Aorta (tissue), 5 donors: ENCODE measurements around the gene CRAMP1. TPM values are rescaled to one million over a fixed set of nuclear protein-coding genes. Genes with fewer than 3 reads are reported as not detected.

Experiments used
- ATAC-seq: fragments of 200-7000 bp; cut with Tn5 transposase; one replicate; pipeline ENCODE4 v1.9.1; 2022; ENCODE audit warnings: moderate library complexity; ENCODE audit not compliant: low FRiP score
- DNase-seq, 2 donors: peaks; one replicate each; pipeline ENCODE4 v3.0.0-alpha.2; 2020
- H3K27ac ChIP-seq, 2 donors: one replicate each; pipeline ENCODE4 v1.5.1; 2013; ENCODE audit warnings: low read length in 2 of 2, mild to moderate bottlenecking in 2 of 2, moderate library complexity in 2 of 2, control low read depth in 1 of 2, inconsistent platforms in 1 of 2, low read depth in 1 of 2
- H3K27me3 ChIP-seq, 2 donors: one replicate each; pipeline ENCODE4 v1.6.1; 2013; ENCODE audit warnings: control low read depth in 1 of 2, low read length in 1 of 2, mild to moderate bottlenecking in 1 of 2, moderate library complexity in 1 of 2; ENCODE audit not compliant: insufficient read depth in 2 of 2, control insufficient read depth in 1 of 2
- H3K36me3 ChIP-seq, 2 donors: one replicate each; pipeline ENCODE4 v1.6.1; 2013; ENCODE audit warnings: control low read depth in 1 of 2, low read length in 1 of 2, mild to moderate bottlenecking in 1 of 2; ENCODE audit not compliant: insufficient read depth in 2 of 2, control insufficient read depth in 1 of 2
- H3K4me1 ChIP-seq, 2 donors: one replicate each; pipeline ENCODE4 v1.6.1; 2013; ENCODE audit warnings: low read length in 2 of 2, control low read depth in 1 of 2, mild to moderate bottlenecking in 1 of 2, moderate library complexity in 1 of 2; ENCODE audit not compliant: insufficient read depth in 2 of 2, control insufficient read depth in 1 of 2
- H3K4me3 ChIP-seq, 2 donors: one replicate each; pipeline ENCODE4 v1.5.1; 2013; ENCODE audit warnings: low read length in 2 of 2, control low read depth in 1 of 2, mild to moderate bottlenecking in 1 of 2
- H3K9me3 ChIP-seq: one replicate; pipeline ENCODE4 v1.6.1; 2013; ENCODE audit warnings: mild to moderate bottlenecking, low read length; ENCODE audit not compliant: control insufficient read depth
- WGBS, 2 donors: extraction: QIAGEN DNeasy Blood & Tissue Kit; methylation state at CpG; one replicate each; pipeline ENCODE4 v1.1.7; 2013; 5-methylcytosine and 5-hydroxymethylcytosine counted together
- intact Hi-C, 2 donors: fragments of 100-400 bp; cut with DNase I; formaldehyde crosslinking; loops; one replicate each; pipeline versions ENCODE4 v1.14.2 to v1.15.0; 2022
- polyA plus RNA-seq, 2 donors: library from polyadenylated mRNA; stranded (reverse); fragments of 200-250 nt; gene quantifications; one replicate each; pipeline ENCODE4 v1.2.3, GENCODE V29; 2013
- total RNA-seq, 2 donors: library from RNA; stranded (reverse); fragmentation: NEBNext Ultra II Directional; extraction: Animal tissue kit (Norgen Biotek cat#: 25700); gene quantifications; one replicate each; pipeline ENCODE4 v1.2.1, GENCODE V29; 2021
- donor health status: healthy with polysubstance abuse.
- donor health status: Bipolar disorder and iron deficiency.
- donor health status: DM: no; HTN: no; CAD: no.
- donor health status: DM: no; HTN: no; CAD: no.
- donor health status: DM: yes; HTN: yes; CAD: no.

The CRAMP1 gene
- total and polyA plus RNA-seq, 4 donors: 2.3 to 24.2 (median 14.4) TPM

DNA sequence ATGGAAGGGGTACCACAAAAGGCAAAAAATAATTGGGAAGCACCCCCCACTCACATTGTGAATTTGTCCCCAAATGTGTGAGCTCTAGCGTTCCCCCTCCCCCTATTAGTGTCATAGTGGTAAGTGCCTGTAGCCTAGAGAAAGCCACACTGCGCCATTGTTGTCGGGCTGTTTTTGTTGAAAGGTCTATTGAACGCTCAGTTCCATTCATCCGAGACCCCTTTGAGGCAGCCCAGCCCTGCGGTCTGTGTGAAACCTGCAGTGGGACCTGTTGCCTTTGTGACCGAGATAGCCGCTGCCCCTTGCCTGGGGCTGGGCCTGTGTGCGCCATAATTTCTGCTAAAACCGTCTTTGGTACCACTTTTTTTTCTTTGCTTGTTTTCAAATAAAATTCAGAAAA lies 68.9 kb downstream of the CRAMP1 start:
- no peaks in the 10 kb centered on the region for H3K9me3 ChIP-seq
- no peaks in the 10 kb centered on the region for H3K36me3 ChIP-seq
- intact Hi-C loops: no loop called here
- DNase-seq (no peak), ATAC-seq (no peak)
- H3K27me3 ChIP-seq: no peaks in the 10 kb centered on the region
- WGBS, 2 donors: 94% methylated on average over 10 of the region's 10 CpGs
- H3K27ac ChIP-seq: no peak overlapping the region
- H3K4me1 ChIP-seq: no peaks in the 10 kb centered on the region
- H3K4me3 ChIP-seq: no peak overlapping the region

DNA sequence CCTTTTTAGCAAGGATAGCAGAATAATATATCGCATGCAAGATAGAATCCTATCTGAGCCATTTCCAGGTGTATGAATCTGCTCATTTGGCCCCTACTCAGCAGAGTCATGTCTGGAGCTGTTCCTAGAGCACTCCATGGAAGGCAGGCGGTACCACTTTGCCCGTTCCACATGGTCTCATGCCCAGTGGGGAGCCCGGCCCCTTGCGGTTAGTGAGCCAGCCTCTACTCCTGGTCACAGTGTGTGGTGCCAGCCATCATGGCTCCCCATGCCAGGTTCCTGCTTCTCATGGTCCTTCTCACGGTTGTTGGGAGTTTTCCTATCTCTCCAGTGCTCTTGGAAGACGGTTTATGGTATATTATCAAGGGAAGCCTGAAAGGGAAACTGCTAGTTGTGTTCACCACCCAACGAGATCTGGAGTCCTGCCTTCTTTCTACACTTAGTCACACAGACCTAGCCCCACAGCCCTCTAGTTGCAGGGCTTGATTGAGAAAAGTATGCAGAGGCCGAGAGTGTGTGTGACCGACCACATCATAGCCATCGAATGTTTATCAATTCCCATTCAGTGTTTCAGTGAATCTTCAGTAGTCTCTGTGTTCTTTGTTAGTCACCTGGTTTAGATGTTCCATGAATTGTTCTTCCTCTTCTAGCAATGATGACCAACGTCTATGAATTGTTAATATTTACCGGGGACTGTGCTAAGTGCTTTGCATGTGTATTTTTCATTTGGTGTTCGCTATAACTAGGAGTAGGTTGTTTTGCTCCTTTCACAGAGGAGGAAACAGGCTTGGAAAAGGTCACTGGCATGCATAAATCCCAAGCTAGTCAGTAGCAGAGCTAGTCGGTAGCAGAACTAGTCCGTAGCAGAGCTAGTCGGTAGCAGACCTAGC lies 75.5 kb downstream of the CRAMP1 start:
- no peak for ATAC-seq

DNA sequence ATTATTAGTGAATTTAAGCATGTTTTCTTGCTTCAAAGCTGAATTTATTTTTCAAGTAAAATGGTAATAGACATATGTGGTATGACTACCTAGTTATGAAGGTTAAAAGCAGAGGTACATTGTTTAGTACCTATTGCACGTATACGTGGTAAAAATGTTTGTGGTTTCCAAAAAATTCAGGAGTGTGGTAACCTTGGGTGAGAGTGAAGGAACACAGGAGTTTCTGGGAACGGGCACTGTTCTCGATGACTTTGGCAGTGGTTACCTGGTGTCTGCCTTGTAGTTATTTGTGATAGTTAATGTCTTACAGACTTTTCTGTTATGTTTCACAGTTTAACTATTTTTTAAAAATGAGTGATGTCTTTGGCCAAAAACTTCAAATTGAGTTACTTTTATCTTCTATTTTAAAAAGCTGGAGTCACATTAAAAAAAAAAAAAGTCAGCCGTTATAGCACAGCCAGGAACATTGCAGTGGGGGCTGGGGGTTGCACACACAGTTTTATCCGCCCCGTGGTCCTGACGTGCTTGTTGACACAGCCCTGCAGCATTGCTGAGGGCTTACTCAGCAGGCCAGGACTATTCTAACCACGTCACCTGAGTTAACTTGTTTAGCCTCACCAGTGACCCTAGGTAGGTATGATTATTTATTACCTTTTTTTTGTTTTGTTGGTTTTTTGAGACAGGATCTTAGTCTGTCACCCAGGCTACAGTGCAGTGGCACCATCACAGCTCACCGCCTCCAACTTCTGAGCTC lies 76.8 kb downstream of the CRAMP1 start:
- no peaks in the 10 kb centered on the region for H3K4me1 ChIP-seq
- H3K9me3 ChIP-seq: no peaks in the 10 kb centered on the region
- DNase-seq: peak in 1 of 2 donors; percentile 63
- no peak overlapping the region for H3K4me3 ChIP-seq
- no peaks in the 10 kb centered on the region for H3K27me3 ChIP-seq
- WGBS, 2 donors: 15 to 29% methylated on average over 10 of the region's 10 CpGs
- intact Hi-C loops: no loop called here
- no peaks in the 10 kb centered on the region for H3K36me3 ChIP-seq
- no peak for ATAC-seq
- peak overlapping the region; percentile 59 to 78 for H3K27ac ChIP-seq

More for the DNA sequence above, 75.5 kb downstream of the CRAMP1 start:
- H3K27me3 ChIP-seq: no peaks in the 10 kb centered on the region
- 83 to 84% methylated on average over 17 of the region's 17 CpGs for WGBS, 2 donors
- no peak for DNase-seq
- intact Hi-C loops: no loop called here
- H3K4me1 ChIP-seq: no peaks in the 10 kb centered on the region
- H3K36me3 ChIP-seq: no peaks in the 10 kb centered on the region
- peak overlapping the region in 1 of 2 donors; percentile 65 for H3K27ac ChIP-seq
- H3K9me3 ChIP-seq: no peaks in the 10 kb centered on the region
- H3K4me3 ChIP-seq: no peak overlapping the region

DNA sequence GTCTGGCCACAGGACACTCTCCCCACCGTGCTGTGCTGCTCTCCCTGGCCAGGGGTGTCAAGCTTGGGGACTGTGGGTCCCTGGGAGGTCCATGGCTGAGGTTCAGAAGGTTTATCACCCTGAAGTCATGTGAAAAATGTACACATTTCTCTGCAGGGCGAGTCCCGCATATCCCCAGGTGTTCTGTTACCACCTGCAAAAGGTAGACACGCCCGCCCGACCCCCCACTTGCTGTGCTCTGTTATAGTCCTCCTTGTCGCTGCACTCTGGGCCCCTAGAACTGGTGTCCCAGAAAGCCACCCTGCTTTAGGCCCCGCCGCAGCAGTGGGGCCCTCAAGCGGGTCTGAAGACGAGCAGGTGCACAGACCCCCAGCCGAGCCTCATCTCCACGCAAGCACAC lies 77.7 kb downstream of the CRAMP1 start:
- Histone ChIP-seq H3K4me3 (no peak overlapping the region), H3K4me1 (no peaks in the 10 kb centered on the region), H3K9me3 (no peaks in the 10 kb centered on the region), H3K27me3 (no peaks in the 10 kb centered on the region), H3K27ac (peak overlapping the region in 1 of 2 donors; percentile 64), H3K36me3 (no peaks in the 10 kb centered on the region)
- 91 to 93% methylated on average over 13 of the region's 13 CpGs for WGBS, 2 donors
- intact Hi-C loops: no loop called here
- DNase-seq (no peak), ATAC-seq (no peak)

DNA sequence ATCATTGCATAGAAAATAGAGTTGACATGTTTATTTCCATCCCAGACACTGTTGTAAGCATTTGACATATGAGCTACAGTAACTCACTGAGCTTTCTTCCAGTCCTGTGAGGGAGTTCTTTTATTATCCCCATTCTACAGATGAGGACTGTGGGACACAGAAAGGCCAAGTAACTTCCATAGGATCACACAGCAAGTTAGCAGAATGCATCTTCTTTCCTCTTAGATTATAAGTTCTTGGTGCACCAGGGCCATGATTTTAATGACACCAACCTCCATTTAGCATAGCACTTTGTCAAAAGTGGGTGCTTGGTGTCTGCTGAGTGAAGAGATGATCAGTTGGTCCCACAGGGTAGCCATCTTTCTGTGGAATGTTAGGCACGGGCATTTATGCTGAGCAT lies 78.7 kb downstream of the CRAMP1 start:
- WGBS, 2 donors: 63 to 77% methylated on average over 1 of the region's 1 CpG
- Histone ChIP-seq H3K4me3 (no peak overlapping the region), H3K27ac (peak overlapping the region in 1 of 2 donors; percentile 64), H3K9me3 (no peaks in the 10 kb centered on the region), H3K27me3 (no peaks in the 10 kb centered on the region), H3K36me3 (no peaks in the 10 kb centered on the region), H3K4me1 (no peaks in the 10 kb centered on the region)
- ATAC-seq (no peak), DNase-seq (no peak)
- intact Hi-C loops: no loop called here

DNA sequence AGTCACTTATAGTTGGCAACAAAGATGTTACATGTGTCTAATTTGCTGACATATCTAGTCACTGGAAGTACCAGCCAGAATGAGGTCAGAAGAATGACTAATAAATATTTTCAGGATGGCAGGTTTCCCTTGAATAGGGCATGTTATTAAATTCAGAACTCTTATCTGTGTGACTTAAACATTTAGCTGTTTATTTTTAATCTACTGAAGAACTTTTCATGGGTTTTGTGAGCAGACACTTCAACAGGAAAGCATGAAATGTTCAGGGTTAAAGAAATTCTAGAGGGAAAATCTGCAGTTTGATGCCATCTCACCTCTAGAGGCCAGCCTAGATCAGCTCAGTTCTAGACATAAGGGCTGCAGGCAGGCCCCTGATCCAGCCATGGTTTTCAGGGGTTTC lies 79.1 kb downstream of the CRAMP1 start:
- no peaks in the 10 kb centered on the region for H3K36me3 ChIP-seq
- ATAC-seq (no peak), DNase-seq (no peak)
- no peaks in the 10 kb centered on the region for H3K4me1 ChIP-seq
- peak overlapping the region in 1 of 2 donors; percentile 20 for H3K27ac ChIP-seq
- no peaks in the 10 kb centered on the region for H3K9me3 ChIP-seq
- intact Hi-C loops: no loop called here
- no peaks in the 10 kb centered on the region for H3K27me3 ChIP-seq
- H3K4me3 ChIP-seq: no peak overlapping the region

DNA sequence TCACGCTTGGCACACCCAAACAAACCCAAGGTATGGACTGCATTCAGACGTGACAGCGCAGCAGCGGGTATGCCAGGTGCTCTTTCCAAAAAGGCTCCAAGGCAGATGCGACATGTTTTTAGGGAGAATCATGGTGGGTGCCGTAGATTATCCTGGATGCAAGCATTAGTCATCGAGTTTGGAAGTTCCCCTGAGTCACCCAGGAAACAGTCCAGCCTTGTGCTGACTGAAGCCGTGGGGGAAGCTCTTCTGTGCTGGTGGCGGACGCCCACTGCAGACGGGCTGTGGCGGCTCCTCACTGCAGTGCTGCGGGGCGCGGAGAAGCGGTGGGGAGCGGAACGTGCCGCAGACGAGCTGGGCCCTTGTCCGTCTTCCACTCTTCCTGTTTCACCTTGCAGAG lies 79.8 kb downstream of the CRAMP1 start:
- intact Hi-C loops: no loop called here
- H3K27ac ChIP-seq: no peak overlapping the region
- no peak overlapping the region for H3K4me3 ChIP-seq
- H3K27me3 ChIP-seq: no peaks in the 10 kb centered on the region
- DNase-seq (no peak), ATAC-seq (no peak)
- H3K9me3 ChIP-seq: no peaks in the 10 kb centered on the region
- WGBS, 2 donors: 82 to 83% methylated on average over 21 of the region's 21 CpGs
- no peaks in the 10 kb centered on the region for H3K36me3 ChIP-seq
- no peaks in the 10 kb centered on the region for H3K4me1 ChIP-seq

DNA sequence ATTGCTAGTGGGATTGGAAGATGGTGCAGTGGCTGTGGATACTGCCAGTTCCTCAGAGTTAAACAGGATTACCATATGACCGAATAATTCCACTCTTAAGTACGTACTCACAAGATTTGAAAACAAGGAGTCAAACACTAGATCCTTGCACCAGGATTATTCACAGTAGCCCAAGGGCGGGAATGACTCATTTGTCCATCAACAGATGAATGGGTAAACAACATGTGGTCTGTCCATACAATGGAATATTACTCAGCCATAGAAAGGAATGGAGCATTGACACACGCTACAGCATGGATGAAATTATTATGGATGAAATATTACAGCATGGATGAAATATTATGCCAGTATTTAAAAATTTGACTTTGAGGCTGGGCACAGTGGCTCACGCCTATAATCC lies 84.7 kb downstream of the CRAMP1 start:
- H3K9me3 ChIP-seq: no peaks in the 10 kb centered on the region
- H3K27ac ChIP-seq: no peak overlapping the region
- intact Hi-C loops: no loop called here
- H3K36me3 ChIP-seq: peaks cover 0 to 2% of the 10 kb centered on the region in 2 donors
- ATAC-seq (no peak), DNase-seq (no peak)
- H3K4me3 ChIP-seq: no peak overlapping the region
- H3K4me1 ChIP-seq: no peaks in the 10 kb centered on the region
- H3K27me3 ChIP-seq: no peaks in the 10 kb centered on the region
- WGBS, 2 donors: 94 to 98% methylated on average over 5 of the region's 5 CpGs

DNA sequence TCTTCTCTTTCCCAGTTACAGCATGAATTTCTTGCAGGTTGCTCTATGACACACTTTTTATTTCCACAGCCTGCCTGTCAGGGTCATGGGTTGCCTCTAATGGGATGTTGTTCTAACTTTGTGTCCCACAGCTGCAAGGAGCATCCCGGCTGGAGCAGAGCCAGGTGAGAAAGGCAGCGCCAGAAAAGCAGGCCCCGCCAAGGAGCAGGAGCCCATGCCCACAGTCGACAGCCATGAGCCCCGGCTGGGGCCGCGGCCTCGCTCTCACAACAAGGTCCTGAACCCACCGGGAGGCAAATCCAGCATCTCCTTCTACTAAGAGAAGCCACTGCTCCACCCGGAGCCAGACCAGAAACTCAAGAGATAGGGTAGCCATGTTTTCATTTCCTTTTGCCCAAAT lies 86.5 kb downstream of the CRAMP1 start:
- no peak overlapping the region for H3K27ac ChIP-seq
- WGBS, 2 donors: 88 to 91% methylated on average over 10 of the region's 10 CpGs
- H3K27me3 ChIP-seq: no peaks in the 10 kb centered on the region
- no peak overlapping the region for H3K4me3 ChIP-seq
- intact Hi-C loops: no loop called here
- ATAC-seq (no peak), DNase-seq (no peak)
- H3K4me1 ChIP-seq: no peaks in the 10 kb centered on the region
- peaks cover 0 to 2% of the 10 kb centered on the region in 2 donors for H3K36me3 ChIP-seq
- no peaks in the 10 kb centered on the region for H3K9me3 ChIP-seq
